HG02610 (cell line): Measurements from ENCODE around the gene FCGR3A.
"Not testable (repeated sequence)": the region's sequence is repeated elsewhere in the genome, so short reads cannot be mapped to it uniquely, and the experiment has no call there.

Source experiments
- ATAC-seq: cut with Tn5 transposase; IDR thresholded peaks from one replicate; pipeline ENCODE4 v1.9.1; 2021; ENCODE audit warnings: mild to moderate bottlenecking, moderate library complexity; ENCODE audit not compliant: unreplicated experiment

Gene FCGR3A

DNA sequence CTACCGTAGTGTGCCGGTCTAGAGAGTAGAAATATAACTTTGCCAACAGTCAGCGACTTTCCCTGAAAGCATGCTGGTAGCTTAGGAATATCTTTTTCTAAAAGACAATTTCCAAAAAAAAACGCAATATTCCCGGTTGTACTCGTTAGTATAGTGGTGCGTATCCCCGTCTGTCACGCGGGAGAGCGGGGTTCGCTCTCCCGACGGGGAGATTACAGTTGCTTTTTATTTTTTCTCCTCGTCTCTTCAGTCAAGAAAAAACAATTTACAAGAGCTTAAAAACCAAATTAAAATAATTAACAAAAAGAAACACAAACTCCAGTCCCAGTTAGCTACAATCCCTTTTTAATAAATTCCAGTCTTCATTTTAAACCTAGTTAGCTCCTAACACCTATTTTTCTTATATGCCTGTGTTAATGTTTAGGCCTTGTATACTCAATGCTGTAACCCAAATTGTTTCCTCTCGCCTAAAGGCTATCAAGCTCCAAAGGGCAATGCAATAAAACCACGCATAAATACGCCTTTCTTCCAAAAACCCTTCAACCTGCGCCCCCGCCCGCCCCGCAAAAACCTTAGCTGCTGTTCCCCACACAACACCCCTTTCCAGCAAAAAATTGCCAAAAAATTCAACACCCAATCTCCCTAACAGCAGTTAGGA lies 17.5 kb downstream of the FCGR3A start:
- ATAC-seq, result no peak

DNA sequence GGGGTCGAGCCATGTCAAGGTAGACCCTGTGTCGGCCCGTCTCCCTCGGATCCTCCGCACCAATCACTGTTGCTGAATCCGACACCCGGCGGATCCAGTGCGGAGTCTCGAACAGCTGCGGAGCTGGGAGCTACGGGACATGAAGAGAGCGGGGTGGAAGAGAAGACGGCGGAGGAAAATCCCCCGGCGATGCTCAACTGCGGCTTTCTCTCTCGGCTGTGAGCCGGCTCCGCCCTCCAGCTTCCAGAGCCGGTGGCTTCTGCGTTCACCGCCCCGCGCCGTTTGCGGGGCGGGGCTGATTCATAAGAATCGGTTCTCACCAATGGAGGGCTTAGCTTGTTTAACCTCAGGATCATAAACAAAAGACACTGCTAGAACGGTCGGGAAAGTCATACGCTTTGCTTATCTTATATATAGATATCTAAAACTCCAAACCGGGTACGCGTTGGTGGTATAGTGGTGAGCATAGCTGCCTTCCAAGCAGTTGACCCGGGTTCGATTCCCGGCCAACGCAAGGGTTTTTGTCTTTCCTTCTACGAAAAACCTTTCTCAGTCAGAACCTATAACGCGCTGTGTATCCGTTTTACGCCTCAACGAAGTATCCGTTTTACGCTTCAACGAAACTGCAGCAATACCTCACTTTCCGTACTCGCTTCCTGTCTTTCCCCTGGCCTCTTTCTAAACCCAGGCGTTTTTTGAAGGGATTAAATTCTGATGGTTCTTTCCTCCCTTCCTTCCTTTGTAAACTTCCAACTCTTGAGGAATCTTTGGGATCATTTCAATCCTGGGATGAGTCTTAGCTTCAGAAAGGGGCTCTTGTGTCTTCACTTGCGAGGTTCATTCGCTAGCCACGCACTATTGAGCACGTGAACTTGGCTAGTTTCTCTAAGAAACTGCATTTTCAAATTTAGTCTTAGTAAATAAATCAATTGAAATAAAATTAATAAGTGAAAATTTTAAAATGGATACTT lies 18.7 kb downstream of the FCGR3A start:
- ATAC-seq, result peak; percentile 65

DNA sequence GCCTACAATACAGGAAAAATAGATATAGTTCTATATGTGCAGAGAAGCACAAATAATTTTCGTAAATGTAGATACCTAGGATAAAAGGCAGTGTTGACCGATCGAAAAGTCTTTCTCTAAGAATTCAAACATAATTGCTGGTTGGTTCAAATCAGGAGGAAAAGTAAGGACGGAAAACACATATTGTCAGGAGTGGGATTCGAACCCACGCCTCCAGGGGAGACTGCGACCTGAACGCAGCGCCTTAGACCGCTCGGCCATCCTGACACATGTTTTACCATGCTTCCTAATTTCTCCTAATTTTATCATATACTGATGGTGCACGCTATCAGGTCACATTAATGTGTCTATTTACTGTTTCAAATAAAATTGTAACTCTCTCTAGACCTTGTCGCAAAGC lies 19.5 kb downstream of the FCGR3A start:
- peak; percentile 38 for ATAC-seq

GRCh38 chr1:161529463-161530104 lies 20.0 kb downstream of the FCGR3A start:
- ATAC-seq, result not testable (repeated sequence)

- ATAC-seq, result not testable (repeated sequence)
Measured at GRCh38 chr1:161528550-161528949, 21.1 kb downstream of the FCGR3A start.

DNA sequence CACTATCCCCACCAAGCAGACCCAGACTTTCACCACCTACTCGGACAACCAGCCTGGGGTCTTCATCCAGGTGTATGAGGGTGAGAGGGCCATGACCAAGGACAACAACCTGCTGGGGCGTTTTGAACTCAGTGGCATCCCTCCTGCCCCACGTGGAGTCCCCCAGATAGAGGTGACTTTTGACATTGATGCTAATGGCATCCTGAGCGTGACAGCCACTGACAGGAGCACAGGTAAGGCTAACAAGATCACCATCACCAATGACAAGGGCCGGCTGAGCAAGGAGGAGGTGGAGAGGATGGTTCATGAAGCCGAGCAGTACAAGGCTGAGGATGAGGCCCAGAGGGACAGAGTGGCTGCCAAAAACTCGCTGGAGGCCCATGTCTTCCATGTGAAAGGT lies 23.7 kb downstream of the FCGR3A start:
- not testable (repeated sequence) for ATAC-seq

- not testable (repeated sequence) for ATAC-seq
Measured at GRCh38 chr1:161525321-161525720, 24.3 kb downstream of the FCGR3A start.

DNA sequence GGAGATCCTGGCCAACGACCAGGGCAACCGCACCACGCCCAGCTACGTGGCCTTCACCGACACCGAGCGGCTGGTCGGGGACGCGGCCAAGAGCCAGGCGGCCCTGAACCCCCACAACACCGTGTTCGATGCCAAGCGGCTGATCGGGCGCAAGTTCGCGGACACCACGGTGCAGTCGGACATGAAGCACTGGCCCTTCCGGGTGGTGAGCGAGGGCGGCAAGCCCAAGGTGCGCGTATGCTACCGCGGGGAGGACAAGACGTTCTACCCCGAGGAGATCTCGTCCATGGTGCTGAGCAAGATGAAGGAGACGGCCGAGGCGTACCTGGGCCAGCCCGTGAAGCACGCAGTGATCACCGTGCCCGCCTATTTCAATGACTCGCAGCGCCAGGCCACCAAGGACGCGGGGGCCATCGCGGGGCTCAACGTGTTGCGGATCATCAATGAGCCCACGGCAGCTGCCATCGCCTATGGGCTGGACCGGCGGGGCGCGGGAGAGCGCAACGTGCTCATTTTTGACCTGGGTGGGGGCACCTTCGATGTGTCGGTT lies 24.8 kb downstream of the FCGR3A start:
- ATAC-seq, result peak; percentile 10

DNA sequence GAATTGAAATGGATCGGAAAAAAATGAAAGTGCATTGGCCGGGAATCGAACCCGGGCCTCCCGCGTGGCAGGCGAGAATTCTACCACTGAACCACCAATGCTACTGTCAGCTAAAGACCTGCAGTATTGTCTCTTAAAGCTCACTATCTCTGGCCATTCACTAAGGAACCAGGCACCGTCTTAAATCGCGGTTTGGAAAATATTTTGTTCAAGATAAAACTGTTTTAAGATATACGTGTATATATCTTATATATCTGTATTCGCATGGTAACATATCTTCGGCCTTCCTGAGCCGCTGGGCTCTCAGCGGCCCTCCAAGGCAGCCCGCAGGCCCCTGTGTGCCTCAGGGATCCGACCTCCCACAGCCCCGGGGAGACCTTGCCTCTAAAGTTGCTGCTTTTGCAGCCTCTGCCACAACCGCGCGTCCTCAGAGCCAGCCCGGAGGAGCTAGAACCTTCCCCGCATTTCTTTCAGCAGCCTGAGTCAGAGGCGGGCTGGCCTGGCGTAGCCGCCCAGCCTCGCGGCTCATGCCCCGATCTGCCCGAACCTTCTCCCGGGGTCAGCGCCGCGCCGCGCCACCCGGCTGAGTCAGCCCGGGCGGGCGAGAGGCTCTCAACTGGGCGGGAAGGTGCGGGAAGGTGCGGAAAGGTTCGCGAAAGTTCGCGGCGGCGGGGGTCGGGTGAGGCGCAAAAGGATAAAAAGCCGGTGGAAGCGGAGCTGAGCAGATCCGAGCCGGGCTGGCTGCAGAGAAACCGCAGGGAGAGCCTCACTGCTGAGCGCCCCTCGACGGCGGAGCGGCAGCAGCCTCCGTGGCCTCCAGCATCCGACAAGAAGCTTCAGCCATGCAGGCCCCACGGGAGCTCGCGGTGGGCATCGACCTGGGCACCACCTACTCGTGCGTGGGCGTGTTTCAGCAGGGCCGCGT lies 25.5 kb downstream of the FCGR3A start, which contains the start of gene HSPA6:
HSPA6 (plus strand) TSS at position 724 of the 925 bp plus-strand sequence; CDS start at position 843, 119 bp downstream.
- peak; percentile 53 for ATAC-seq

DNA sequence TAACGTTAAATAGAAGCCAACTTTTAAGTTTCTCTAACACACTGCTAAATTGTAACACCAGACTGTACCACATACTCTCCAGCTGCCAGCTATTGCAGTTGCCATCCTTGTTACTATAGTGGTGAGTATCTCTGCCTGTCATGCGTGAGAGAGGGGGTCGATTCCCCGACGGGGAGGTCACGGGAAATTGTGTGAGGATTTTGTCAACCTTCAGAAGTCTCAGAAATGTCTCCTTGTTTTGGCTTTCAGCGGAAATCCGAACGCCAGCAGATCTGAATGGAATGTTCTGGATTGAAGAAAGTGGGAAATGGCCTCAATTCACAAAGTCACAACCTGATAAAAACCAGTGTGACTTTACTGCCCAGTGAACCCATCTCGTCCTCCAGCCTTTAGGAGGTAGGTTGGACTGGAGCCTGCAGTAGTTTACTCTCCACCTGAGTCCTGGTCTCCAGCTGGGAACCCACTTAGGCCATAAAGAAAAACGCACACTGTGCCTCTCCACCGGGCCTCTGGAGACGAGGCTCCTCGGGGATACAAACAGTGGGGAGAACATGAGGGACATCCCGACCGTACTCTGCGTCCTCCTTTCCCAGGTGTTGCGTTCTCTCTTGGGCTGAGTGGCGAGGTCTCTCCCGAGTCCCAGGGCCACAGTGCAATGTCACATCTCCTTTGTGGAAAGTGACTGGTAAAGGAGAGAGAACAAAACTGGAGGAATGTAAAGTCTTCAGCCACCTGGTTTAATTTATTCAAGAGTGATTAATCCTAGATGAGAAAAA lies 26.4 kb downstream of the FCGR3A start:
- not testable (repeated sequence) for ATAC-seq

DNA sequence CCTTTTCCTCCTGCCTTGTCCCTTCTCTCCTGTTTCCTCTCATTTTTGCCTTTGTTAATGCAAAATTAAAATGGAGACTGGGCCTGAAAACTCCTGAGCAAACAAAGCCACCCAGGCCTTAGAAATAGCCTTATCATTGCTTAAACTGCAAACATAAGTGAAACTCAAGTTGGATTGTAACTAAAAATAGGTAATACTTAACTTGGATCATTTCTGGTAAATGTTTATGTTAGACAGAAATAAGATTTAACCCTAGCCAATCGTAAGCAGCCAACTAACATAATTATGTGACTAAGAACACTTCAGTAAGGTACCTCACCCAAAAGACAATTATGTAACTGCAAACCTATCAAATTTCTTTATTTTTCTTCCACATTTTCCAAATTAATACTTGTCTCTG lies 35.7 kb downstream of the FCGR3A start:
- ATAC-seq, result not testable (repeated sequence)

DNA sequence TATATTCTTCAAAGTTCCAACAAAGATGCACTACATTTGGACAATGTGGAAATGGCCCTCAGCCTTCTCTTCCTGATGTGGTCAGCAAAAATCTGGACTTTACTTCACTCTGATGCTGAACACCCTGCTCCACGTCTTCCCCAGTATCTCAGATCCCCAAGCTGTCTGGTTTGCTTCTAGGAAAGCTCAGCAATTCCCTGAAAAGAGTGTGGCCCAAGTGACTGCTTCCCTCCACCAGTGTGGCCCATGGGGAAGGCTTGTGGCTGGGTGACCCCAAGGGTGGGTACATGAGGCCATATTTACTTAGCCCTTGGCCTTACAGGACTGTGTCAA lies 36.2 kb downstream of the FCGR3A start:
- not testable (repeated sequence) for ATAC-seq

- not testable (repeated sequence) for ATAC-seq
Measured at GRCh38 chr1:161512636-161513447, 36.8 kb downstream of the FCGR3A start.

DNA sequence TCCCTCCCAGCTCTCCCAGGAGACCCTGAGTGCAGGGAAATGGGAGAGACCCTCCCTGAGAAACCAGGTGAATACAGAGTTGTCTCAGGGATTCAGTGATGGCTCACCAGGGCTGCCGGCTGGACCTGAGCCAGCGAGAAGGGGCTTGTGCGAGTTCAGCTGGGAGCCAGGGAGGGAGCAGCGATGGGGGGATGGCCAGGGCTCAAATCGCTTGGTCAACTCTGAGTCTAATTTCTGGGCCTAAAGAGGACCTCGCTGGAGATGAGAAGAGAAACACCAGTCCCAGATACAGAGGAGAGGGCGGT lies 37.9 kb downstream of the FCGR3A start:
- no peak for ATAC-seq

- no peak for ATAC-seq
Measured at GRCh38 chr1:161511018-161511755, 38.4 kb downstream of the FCGR3A start.

- ATAC-seq, result no peak
Measured at GRCh38 chr1:161510477-161510876, 39.1 kb downstream of the FCGR3A start.

DNA sequence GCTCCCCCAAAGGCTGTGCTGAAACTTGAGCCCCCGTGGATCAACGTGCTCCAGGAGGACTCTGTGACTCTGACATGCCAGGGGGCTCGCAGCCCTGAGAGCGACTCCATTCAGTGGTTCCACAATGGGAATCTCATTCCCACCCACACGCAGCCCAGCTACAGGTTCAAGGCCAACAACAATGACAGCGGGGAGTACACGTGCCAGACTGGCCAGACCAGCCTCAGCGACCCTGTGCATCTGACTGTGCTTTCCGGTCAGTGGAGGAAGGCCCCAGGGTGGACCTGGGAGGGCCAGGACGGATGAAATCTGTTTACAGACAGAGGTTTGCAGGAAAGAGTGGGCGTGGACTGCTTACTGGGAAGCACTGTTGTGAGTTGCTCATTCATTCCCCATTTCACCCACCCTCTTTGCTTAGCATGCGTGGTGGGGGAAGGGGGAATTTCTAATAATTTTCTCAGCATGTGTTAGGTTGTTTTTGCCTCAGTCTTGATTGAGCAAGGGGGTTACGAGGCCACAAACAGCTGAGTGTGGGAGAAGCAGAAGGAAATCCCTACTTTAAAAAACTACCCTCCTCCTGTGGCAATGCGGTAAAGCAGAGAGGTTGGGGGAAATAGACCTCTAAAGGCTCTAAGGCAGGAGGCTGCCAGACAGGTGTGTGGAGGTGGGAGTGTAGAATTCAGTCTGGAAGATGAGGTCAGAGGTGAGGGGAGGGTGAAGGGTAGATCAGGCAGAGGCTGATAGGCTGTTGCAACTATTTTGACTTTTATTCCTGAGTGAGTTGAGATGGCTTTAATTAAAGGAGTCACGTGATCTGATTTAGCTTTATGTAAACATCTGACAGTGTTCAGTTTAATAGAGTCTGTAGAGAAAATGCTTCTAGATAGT lies 43.0 kb downstream of the FCGR3A start:
- peak; percentile 43 for ATAC-seq
